Transverse colon (tissue), 4 donors: ENCODE results near the gene MECR. TPM values are rescaled to one million over a fixed set of nuclear protein-coding genes. Genes with fewer than 3 reads are reported as not detected.

Source experiments
- DNase-seq: peaks from one replicate; pipeline ENCODE4 v3.0.0-alpha.2; 2019
- H3K27ac ChIP-seq, 4 donors: fragments of 200-600 bp; sonication (generic); 2 replicates each; pipeline ENCODE4 v1.5.1; 2016 to 2018; ENCODE audit warnings: inconsistent platforms in 4 of 4
- H3K27me3 ChIP-seq: fragments of 200-600 bp; sonication (generic); 2 replicates; pipeline ENCODE4 v1.5.1; 2017; ENCODE audit warnings: inconsistent platforms
- H3K36me3 ChIP-seq, 4 donors: fragments of 200-600 bp; sonication (generic); 2 replicates each; pipeline ENCODE4 v1.5.1; 2017 to 2019; ENCODE audit warnings: inconsistent platforms in 4 of 4
- H3K4me1 ChIP-seq, 4 donors: fragments of 200-600 bp; sonication (generic); 2 replicates each; pipeline ENCODE4 v1.5.1; 2017 to 2020; ENCODE audit warnings: inconsistent platforms in 4 of 4
- H3K4me3 ChIP-seq, 4 donors: fragments of 200-600 bp; sonication (generic); 1 replicate in 1 of 4; 2 replicates in 3 of 4; pipeline versions ENCODE4 v1.5.1 to v1.6.1; 2017 to 2019; ENCODE audit warnings: inconsistent platforms in 4 of 4
- H3K9me3 ChIP-seq, 2 donors: fragments of 200-600 bp; sonication (generic); 2 replicates each; pipeline ENCODE4 v1.5.1; 2017 to 2019; ENCODE audit warnings: inconsistent platforms in 2 of 2
- EP300 ChIP-seq: sonication (generic); formaldehyde crosslinking; IDR thresholded peaks from one replicate; pipeline ENCODE4 v1.6.1; 2017; ENCODE audit warnings: antibody characterized with exemption, low read depth
- POLR2A ChIP-seq: fragments of 450-650 bp; IDR thresholded peaks from one replicate; pipeline ENCODE4 v1.6.1; 2016; ENCODE audit warnings: antibody characterized with exemption, mild to moderate bottlenecking, moderate library complexity
- POLR2AphosphoS5 ChIP-seq, 3 donors: sonication (generic); formaldehyde crosslinking; IDR thresholded peaks; one replicate each; pipeline ENCODE4 v1.6.1; 2016; ENCODE audit warnings: antibody characterized with exemption in 3 of 3
- WGBS, 2 donors: methylation state at CpG; one replicate each; pipeline ENCODE4 v1.1.5; 2018; ENCODE audit warnings: low coverage in 1 of 2; 5-methylcytosine and 5-hydroxymethylcytosine counted together
- in situ Hi-C, 4 donors: fragments of 200-750 bp; cut with MboI; loops; one replicate each; pipeline versions ENCODE4 v1.15.0 to v1.15.1; 2017; ENCODE audit warnings: low sequenced_read_pairs in 3 of 4, low pct_ligation_motif_present in 1 of 4, low pct_unique_long_range_greater_than_20kb in 1 of 4
- intact Hi-C: fragments of 100-400 bp; cut with DNase I; formaldehyde crosslinking; loops from one replicate; pipeline ENCODE4 v1.15.1; 2023; ENCODE audit warnings: low total_unique reads
- total RNA-seq, 4 donors: library from RNA; depleted of rRNA; stranded (reverse); fragments of >200 nt; gene quantifications; one replicate each; pipeline ENCODE4 v1.1.0, GENCODE V29; 2016
- TF ChIP-seq, protein P1 (sequence below), 5 experiments: fragments of 200-600 bp in 3 of 5; fragments of 450-650 bp in 2 of 5; sonication (generic) in 3 of 5; IDR thresholded peaks; 1 replicate in 2 of 5; 2 replicates in 3 of 5; pipeline ENCODE4 v1.5.1; 2016 to 2017; ENCODE audit warnings: antibody characterized with exemption in 5 of 5, inconsistent platforms in 3 of 5, mild to moderate bottlenecking in 2 of 5, moderate library complexity in 1 of 5

The MECR gene
- total RNA-seq, 4 donors from 2014 or later, result 5.2 to 16.0 (median 12.2) TPM; not detected in 1

DNA sequence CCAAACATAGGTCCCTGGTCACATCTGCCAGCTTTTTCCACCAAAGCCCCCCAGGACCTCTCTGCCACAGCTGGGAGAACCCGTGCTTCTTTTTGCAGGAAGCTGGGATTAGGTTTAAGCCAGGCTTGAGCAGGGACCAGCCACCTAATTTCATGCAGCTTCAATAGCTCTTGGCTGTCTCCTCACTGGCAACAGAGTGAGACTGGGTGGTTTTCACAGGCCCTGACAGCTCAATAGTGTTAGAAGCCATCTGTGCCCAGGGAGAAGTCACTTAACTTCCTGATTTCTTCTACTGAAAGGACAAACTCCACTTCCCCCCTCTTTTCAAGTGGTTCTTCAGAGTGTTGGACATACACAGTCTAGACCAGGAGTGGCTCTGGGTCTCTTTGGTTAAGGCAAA, 28.7 kb downstream of the MECR start:
- 100% methylated on average over 1 of the region's 1 CpG; no CpG with 5 or more reads in 1 of the 2 donors for WGBS, 2 donors
- Histone ChIP-seq H3K4me3 (no peak overlapping the region), H3K27me3 (no peaks in the 10 kb centered on the region), H3K27ac (peak overlapping the region; percentile 69 to 81 (median 76)), H3K36me3 (peaks cover 0 to 7% (median 1%) of the 10 kb centered on the region in 4 donors), H3K9me3 (no peaks in the 10 kb centered on the region), H3K4me1 (peaks cover 5 to 16% (median 8%) of the 10 kb centered on the region in 4 donors)
- in situ Hi-C loops, result loop anchor here in 3 of 4 donors (5.0 to 25.0 kb wide), 4 partner anchors 320 to 417 kb away; no protein-coding TSS in a partner anchor
- DNase-seq, result no peak
- TF ChIP-seq EP300 (no peak), POLR2AphosphoS5 (IDR thresholded peaks at IDR 0.05) (no peak), POLR2A (no peak)
- TF ChIP-seq, protein P1, sequence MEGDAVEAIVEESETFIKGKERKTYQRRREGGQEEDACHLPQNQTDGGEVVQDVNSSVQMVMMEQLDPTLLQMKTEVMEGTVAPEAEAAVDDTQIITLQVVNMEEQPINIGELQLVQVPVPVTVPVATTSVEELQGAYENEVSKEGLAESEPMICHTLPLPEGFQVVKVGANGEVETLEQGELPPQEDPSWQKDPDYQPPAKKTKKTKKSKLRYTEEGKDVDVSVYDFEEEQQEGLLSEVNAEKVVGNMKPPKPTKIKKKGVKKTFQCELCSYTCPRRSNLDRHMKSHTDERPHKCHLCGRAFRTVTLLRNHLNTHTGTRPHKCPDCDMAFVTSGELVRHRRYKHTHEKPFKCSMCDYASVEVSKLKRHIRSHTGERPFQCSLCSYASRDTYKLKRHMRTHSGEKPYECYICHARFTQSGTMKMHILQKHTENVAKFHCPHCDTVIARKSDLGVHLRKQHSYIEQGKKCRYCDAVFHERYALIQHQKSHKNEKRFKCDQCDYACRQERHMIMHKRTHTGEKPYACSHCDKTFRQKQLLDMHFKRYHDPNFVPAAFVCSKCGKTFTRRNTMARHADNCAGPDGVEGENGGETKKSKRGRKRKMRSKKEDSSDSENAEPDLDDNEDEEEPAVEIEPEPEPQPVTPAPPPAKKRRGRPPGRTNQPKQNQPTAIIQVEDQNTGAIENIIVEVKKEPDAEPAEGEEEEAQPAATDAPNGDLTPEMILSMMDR (IDR thresholded peaks at IDR 0.05), result no peak
- intact Hi-C loops, result loop anchor here (2.0 kb wide), 1 partner anchor 319 kb away; no protein-coding TSS in a partner anchor

DNA sequence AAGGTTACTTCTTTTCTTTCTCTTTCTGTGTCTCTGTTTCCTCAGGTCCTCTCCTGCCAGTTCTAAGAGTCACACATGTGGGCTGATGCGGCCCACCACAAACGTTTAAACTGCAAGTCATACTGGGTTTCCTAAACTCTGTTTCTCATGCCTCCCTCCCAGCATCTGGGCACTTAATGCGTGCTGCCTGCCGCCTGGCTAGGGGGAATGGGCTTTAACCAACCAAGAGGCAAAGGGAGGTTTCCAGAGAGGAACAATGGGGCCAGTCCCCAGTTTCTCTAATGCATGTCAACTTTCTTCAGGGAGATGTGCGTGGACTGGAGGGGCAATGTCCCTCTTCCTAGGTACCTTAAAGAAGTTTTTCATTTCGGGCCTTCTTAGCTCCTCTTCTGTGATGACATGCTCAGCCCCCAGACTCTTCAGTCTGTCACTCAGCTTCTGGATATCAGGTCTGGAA, 29.1 kb downstream of the MECR start:
- in situ Hi-C loops (loop anchor here in 3 of 4 donors (5.0 to 25.0 kb wide), 4 partner anchors 319 to 417 kb away; no protein-coding TSS in a partner anchor), intact Hi-C loops (loop anchor here (2.0 kb wide), 1 partner anchor 319 kb away; no protein-coding TSS in a partner anchor)
- Histone ChIP-seq H3K27me3 (no peaks in the 10 kb centered on the region), H3K27ac (peak overlapping the region; percentile 69 to 81 (median 76)), H3K9me3 (no peaks in the 10 kb centered on the region), H3K4me1 (peaks cover 5 to 16% (median 8%) of the 10 kb centered on the region in 4 donors), H3K4me3 (no peak overlapping the region), H3K36me3 (peaks cover 0 to 7% (median 1%) of the 10 kb centered on the region in 4 donors)
- 65 to 90% methylated on average over 2 to 6 of the region's 6 CpGs for WGBS, 2 donors
- DNase-seq, result no peak
- TF ChIP-seq EP300 (no peak), POLR2AphosphoS5 (IDR thresholded peaks at IDR 0.05) (no peak), POLR2A (no peak)
- TF ChIP-seq, protein P1 (IDR thresholded peaks at IDR 0.05), result no peak

- intact Hi-C loops (no loop called here), in situ Hi-C loops (loop anchor here in 3 of 4 donors (5.0 to 25.0 kb wide), 4 partner anchors 319 to 416 kb away; no protein-coding TSS in a partner anchor)
- H3K27me3 ChIP-seq, result no peaks in the 10 kb centered on the region
- TF ChIP-seq POLR2A, result no peak
- no peak for TF ChIP-seq POLR2AphosphoS5 (IDR thresholded peaks at IDR 0.05)
- TF ChIP-seq EP300, result no peak
- TF ChIP-seq, protein P1 (IDR thresholded peaks at IDR 0.05), result no peak
- WGBS, 2 donors, result 89% methylated on average over 5 of the region's 5 CpGs; no CpG with 5 or more reads in 1 of the 2 donors
- no peak overlapping the region for H3K4me3 ChIP-seq
- DNase-seq, result no peak
- H3K36me3 ChIP-seq, result peaks cover 0 to 7% (median 1%) of the 10 kb centered on the region in 4 donors
- peaks cover 5 to 16% (median 8%) of the 10 kb centered on the region in 4 donors for H3K4me1 ChIP-seq
- H3K9me3 ChIP-seq, result no peaks in the 10 kb centered on the region
- no peak overlapping the region for H3K27ac ChIP-seq
Observed at GRCh38 chr1:29200906-29201594, 29.7 kb downstream of the MECR start.

- TF ChIP-seq, protein P1 (IDR thresholded peaks at IDR 0.05), result no peak
- no peak for TF ChIP-seq EP300
- TF ChIP-seq POLR2A, result no peak
- no peak for TF ChIP-seq POLR2AphosphoS5 (IDR thresholded peaks at IDR 0.05)
- H3K4me1 ChIP-seq, result peaks cover 5 to 16% (median 8%) of the 10 kb centered on the region in 4 donors
- peak overlapping the region in 1 of 4 donors; percentile 16 for H3K27ac ChIP-seq
- intact Hi-C loops (no loop called here), in situ Hi-C loops (loop anchor here in 3 of 4 donors (10.0 kb wide), 4 partner anchors 83 to 313 kb away; no protein-coding TSS in a partner anchor)
- H3K4me3 ChIP-seq, result no peak overlapping the region
- no peaks in the 10 kb centered on the region for H3K27me3 ChIP-seq
- H3K36me3 ChIP-seq, result peaks cover 0 to 7% (median 1%) of the 10 kb centered on the region in 4 donors
- 83 to 93% methylated on average over 4 to 12 of the region's 12 CpGs for WGBS, 2 donors
- no peaks in the 10 kb centered on the region for H3K9me3 ChIP-seq
- no peak for DNase-seq
Observed at GRCh38 chr1:29197993-29198392, 32.7 kb downstream of the MECR start.
